ENCODE data around the gene TNS1. TPM values are rescaled to one million over a fixed set of nuclear protein-coding genes. Genes with fewer than 3 reads are reported as not detected.

Gene TNS1
- total RNA-seq, 1 donor from 2014 or later = 54.5 TPM

DNA sequence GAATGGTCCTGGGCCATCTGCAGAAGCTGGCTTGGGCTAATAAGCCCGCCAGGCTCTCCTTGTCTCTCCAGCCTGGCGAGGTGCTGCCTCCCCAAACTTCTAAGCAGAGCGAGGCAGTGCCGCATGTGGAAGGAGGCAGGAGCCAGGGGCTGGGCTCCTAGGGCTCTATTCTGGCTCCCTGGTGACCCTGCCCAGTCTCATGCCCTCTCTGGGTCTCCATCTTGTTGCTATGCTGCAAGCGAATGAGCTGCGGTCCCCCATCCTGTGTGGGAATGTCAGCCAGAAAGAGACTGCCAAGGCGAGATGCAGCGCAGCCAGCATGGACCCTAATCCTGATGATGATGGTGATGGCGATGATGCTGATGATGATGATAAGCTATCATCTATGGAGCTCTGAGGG is 48.7 kb downstream of the TNS1 start:
- Histone ChIP-seq H3K27me3 (ENCODE audit: control insufficient read depth, insufficient read depth, low read length) (no peaks in the 10 kb centered on the region), H3K36me3 (ENCODE audit: control insufficient read depth, insufficient read depth, low read length) (no peaks in the 10 kb centered on the region), H3K4me3 (ENCODE audit: low read depth, low read length) (no peak overlapping the region)
- no peak for DNase-seq (ENCODE audit: low read depth)
- TF ChIP-seq, protein P1, sequence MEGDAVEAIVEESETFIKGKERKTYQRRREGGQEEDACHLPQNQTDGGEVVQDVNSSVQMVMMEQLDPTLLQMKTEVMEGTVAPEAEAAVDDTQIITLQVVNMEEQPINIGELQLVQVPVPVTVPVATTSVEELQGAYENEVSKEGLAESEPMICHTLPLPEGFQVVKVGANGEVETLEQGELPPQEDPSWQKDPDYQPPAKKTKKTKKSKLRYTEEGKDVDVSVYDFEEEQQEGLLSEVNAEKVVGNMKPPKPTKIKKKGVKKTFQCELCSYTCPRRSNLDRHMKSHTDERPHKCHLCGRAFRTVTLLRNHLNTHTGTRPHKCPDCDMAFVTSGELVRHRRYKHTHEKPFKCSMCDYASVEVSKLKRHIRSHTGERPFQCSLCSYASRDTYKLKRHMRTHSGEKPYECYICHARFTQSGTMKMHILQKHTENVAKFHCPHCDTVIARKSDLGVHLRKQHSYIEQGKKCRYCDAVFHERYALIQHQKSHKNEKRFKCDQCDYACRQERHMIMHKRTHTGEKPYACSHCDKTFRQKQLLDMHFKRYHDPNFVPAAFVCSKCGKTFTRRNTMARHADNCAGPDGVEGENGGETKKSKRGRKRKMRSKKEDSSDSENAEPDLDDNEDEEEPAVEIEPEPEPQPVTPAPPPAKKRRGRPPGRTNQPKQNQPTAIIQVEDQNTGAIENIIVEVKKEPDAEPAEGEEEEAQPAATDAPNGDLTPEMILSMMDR (IDR thresholded peaks at IDR 0.05; ENCODE audit: insufficient read depth, low read length, poor library complexity, severe bottlenecking) = no peak

DNA sequence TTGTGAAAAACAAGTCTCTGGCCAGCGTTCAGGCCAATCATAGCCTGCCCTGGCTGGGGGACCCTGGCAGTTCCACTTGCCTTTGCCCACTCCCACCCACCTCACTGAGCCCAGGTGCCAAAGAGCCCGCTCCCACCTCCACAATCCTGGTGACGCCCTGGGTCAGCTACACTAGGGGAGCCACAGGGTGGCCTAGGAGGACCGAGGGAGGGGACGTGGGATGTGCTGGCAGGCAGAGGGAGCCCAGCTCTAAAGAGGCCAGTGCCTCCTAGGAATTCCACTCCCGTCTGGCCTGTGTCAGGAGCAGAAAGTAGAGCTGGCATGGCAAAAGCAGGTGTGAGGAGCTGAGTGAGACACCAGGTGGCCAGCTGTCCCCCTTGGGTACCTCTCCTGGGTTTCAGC is 49.3 kb downstream of the TNS1 start:
- Histone ChIP-seq H3K4me3 (ENCODE audit: low read depth, low read length) (no peak overlapping the region), H3K36me3 (ENCODE audit: control insufficient read depth, insufficient read depth, low read length) (no peaks in the 10 kb centered on the region), H3K27me3 (ENCODE audit: control insufficient read depth, insufficient read depth, low read length) (no peaks in the 10 kb centered on the region)
- no peak for DNase-seq (ENCODE audit: low read depth)
- TF ChIP-seq, protein P1 (IDR thresholded peaks at IDR 0.05; ENCODE audit: insufficient read depth, low read length, poor library complexity, severe bottlenecking) = peak; percentile 33

DNA sequence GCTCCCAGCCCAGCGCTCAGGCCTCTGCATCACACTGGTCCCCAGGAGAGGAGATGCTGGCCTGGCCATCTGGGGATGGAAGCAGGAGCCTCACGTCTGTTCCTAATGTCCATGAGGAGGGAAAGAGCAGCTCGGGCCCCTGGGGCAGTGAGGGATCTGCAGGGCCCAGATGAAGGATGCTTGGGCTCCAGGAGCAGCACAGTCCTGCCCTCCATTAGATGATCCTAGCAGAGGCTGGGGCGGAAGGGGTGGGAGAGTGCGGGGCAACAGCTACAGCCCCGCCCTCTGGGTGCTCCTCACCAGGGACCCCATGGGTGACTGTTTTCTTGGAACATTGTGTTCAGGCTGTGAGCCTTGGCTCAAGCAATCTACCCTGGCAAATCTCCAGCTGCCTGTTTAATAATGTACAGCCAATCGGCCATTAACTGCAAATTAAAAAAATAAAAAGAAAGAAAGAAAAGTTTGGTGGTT is 49.7 kb downstream of the TNS1 start:
- DNase-seq (ENCODE audit: low read depth) = no peak
- H3K36me3 ChIP-seq (ENCODE audit: control insufficient read depth, insufficient read depth, low read length) = no peaks in the 10 kb centered on the region
- no peak overlapping the region for H3K4me3 ChIP-seq (ENCODE audit: low read depth, low read length)
- TF ChIP-seq, protein P1 (IDR thresholded peaks at IDR 0.05; ENCODE audit: insufficient read depth, low read length, poor library complexity, severe bottlenecking) = no peak
- H3K27me3 ChIP-seq (ENCODE audit: control insufficient read depth, insufficient read depth, low read length) = no peaks in the 10 kb centered on the region

DNA sequence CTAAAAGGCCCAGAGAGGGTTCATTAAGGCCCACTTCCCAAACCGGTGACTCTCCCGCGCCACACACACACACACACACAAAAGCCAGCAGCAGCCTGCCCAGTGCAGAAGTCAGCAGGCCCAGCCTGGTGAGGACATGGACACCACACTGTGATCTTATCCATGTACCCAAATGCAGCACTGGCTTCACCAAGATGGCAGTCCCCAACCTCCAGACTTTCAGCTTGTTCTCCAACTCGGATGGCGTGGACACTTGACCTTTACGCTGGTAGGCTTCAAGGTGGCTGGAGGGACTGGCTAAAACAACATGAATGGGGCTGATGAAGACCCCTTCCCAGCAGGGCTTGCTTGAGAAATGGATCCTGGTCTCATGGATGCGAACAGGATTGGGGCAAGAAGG is 50.4 kb downstream of the TNS1 start:
- peaks cover 2% of the 10 kb centered on the region for H3K27me3 ChIP-seq (ENCODE audit: control insufficient read depth, insufficient read depth, low read length)
- no peaks in the 10 kb centered on the region for H3K36me3 ChIP-seq (ENCODE audit: control insufficient read depth, insufficient read depth, low read length)
- TF ChIP-seq, protein P1 (IDR thresholded peaks at IDR 0.05; ENCODE audit: insufficient read depth, low read length, poor library complexity, severe bottlenecking) = no peak
- DNase-seq (ENCODE audit: low read depth) = no peak
- H3K4me3 ChIP-seq (ENCODE audit: low read depth, low read length) = no peak overlapping the region

DNA sequence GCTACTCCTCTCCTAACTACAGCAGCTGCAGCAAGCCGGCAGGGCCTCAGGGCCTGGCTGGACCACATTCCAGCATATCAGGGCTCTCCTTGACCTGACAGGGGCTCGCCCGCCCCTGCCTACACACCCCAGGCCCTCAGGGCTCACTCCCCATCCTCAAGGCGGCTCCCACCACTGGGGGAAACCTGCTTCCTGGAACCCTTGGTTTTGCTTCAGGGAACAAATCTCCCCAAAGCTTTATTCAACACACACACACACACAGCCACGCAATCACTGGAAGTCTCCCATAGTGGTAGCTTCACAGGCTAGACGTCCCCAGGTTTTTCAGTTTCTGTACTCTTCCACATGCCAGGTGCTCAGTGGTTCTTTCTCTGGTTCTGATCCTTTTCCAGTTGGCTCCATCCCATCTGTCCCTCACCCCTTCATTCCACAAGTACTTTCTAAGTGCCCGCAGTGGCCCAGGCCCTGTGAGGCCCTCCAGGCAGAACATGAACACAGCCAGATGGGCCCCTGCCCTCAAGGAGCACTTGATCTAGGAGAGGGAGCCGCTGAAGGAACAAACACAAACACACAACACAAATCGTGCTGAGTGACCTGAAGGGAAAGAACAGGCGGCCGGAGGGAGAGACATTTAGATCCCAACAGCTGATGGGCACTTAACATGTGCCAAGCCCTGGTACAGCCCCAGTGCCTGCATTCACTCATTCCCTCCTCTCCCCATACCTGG is 51.1 kb downstream of the TNS1 start:
- no peak overlapping the region for H3K4me3 ChIP-seq (ENCODE audit: low read depth, low read length)
- H3K27me3 ChIP-seq (ENCODE audit: control insufficient read depth, insufficient read depth, low read length) = peaks cover 2% of the 10 kb centered on the region
- TF ChIP-seq, protein P1 (IDR thresholded peaks at IDR 0.05; ENCODE audit: insufficient read depth, low read length, poor library complexity, severe bottlenecking) = no peak
- no peaks in the 10 kb centered on the region for H3K36me3 ChIP-seq (ENCODE audit: control insufficient read depth, insufficient read depth, low read length)
- no peak for DNase-seq (ENCODE audit: low read depth)

DNA sequence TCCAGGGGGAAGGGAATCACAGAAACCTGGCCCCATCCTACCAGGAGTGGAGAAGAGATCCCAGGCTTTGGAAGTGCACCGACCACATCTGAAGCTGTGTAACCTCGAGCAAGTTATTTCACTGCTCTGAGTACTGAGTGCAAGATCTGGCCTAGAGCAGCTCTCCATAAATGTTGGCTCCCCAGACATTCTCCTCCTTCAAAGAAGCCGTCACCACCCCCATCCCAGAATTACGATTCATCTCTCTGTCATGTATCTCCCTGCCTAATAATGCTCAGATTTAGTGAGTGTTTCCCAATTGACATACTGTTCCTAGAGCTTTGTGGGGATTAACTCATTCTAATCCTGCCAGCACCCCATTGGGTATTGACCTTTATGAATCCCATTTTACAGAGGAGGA is 51.7 kb downstream of the TNS1 start:
- no peaks in the 10 kb centered on the region for H3K36me3 ChIP-seq (ENCODE audit: control insufficient read depth, insufficient read depth, low read length)
- H3K4me3 ChIP-seq (ENCODE audit: low read depth, low read length) = no peak overlapping the region
- no peak for DNase-seq (ENCODE audit: low read depth)
- TF ChIP-seq, protein P1 (IDR thresholded peaks at IDR 0.05; ENCODE audit: insufficient read depth, low read length, poor library complexity, severe bottlenecking) = no peak
- H3K27me3 ChIP-seq (ENCODE audit: control insufficient read depth, insufficient read depth, low read length) = peaks cover 2% of the 10 kb centered on the region

Measured in kidney epithelial cell (primary cell).